Lower lobe of right lung (tissue), 2 donors: ENCODE measurements around the gene AQP2. TPM values are rescaled to one million over a fixed set of nuclear protein-coding genes. Genes with fewer than 3 reads are reported as not detected.

Experiments
- ATAC-seq, 2 donors: fragments of 200-7000 bp; cut with Tn5 transposase; one replicate each; pipeline ENCODE4 v1.9.1; 2020 to 2022; ENCODE audit warnings: mild to moderate bottlenecking in 2 of 2, moderate library complexity in 2 of 2
- DNase-seq: peaks from one replicate; pipeline ENCODE4 v3.0.0-alpha.2; 2020
- H3K27ac ChIP-seq: fragments of 200-600 bp; one replicate; pipeline ENCODE4 v1.8.0; 2022
- H3K27me3 ChIP-seq: fragments of 200-600 bp; one replicate; pipeline ENCODE4 v1.8.0; 2022; ENCODE audit warnings: low read depth
- H3K36me3 ChIP-seq: fragments of 200-600 bp; one replicate; pipeline ENCODE4 v1.8.0; 2022; ENCODE audit warnings: mild to moderate bottlenecking
- H3K4me1 ChIP-seq: fragments of 200-600 bp; one replicate; pipeline ENCODE4 v1.8.0; 2022
- H3K4me3 ChIP-seq: fragments of 200-600 bp; one replicate; pipeline ENCODE4 v1.8.0; 2022; ENCODE audit warnings: mild to moderate bottlenecking
- H3K9me3 ChIP-seq: fragments of 200-600 bp; one replicate; pipeline ENCODE4 v1.8.0; 2022
- intact Hi-C: fragments of 100-400 bp; cut with DNase I; formaldehyde crosslinking; loops from one replicate; pipeline ENCODE4 v1.11.0; 2022
- total RNA-seq: library from RNA; stranded (reverse); fragmentation: NEBNext Ultra II Directional; extraction: Animal tissue kit (Norgen Biotek cat#: 25700); gene quantifications from one replicate; pipeline ENCODE4 v1.2.1, GENCODE V29; 2021
- TF ChIP-seq, protein P1 (sequence below): fragments of 200-600 bp; IDR thresholded peaks from one replicate; pipeline ENCODE4 v1.8.0; 2022; ENCODE audit warnings: antibody characterized with exemption, mild to moderate bottlenecking
- donor health status: DM: no; HTN: yes; CAD: no; lungs with severe emphysema.

The AQP2 gene
- total RNA-seq, 1 donor from 2014 or later = not detected

DNA sequence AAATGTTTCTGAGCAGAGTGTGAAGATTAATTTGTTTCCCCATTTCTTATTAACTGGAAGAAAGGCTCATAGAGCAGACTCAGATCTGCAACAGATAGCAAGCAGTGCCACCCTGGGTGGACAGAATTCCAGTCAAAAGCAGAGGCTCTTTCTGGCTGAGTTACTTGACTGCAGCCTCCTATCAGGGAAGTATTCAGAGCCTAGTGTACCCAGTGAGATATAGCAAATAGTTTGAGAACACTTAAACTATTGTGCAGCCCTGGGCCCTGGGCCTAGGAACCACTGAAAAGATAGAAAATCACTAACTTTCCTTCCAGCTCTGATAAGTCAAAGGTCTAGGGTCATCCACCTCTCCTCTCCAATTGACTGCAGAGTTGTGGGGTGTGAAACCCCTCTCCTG lies 11.2 kb upstream of the AQP2 start:
- ATAC-seq = peak in 1 of 2 donors; percentile 47

GRCh38 chr12:49939707-49940106 lies 10.8 kb upstream of the AQP2 start:
- ATAC-seq = no peak
- Histone ChIP-seq H3K36me3 (no peaks in the 10 kb centered on the region), H3K4me3 (no peak overlapping the region), H3K4me1 (no peaks in the 10 kb centered on the region), H3K27me3 (no peaks in the 10 kb centered on the region), H3K27ac (no peak overlapping the region), H3K9me3 (no peaks in the 10 kb centered on the region)
- intact Hi-C loops = no loop called here
- DNase-seq = no peak
- TF ChIP-seq, protein P1, sequence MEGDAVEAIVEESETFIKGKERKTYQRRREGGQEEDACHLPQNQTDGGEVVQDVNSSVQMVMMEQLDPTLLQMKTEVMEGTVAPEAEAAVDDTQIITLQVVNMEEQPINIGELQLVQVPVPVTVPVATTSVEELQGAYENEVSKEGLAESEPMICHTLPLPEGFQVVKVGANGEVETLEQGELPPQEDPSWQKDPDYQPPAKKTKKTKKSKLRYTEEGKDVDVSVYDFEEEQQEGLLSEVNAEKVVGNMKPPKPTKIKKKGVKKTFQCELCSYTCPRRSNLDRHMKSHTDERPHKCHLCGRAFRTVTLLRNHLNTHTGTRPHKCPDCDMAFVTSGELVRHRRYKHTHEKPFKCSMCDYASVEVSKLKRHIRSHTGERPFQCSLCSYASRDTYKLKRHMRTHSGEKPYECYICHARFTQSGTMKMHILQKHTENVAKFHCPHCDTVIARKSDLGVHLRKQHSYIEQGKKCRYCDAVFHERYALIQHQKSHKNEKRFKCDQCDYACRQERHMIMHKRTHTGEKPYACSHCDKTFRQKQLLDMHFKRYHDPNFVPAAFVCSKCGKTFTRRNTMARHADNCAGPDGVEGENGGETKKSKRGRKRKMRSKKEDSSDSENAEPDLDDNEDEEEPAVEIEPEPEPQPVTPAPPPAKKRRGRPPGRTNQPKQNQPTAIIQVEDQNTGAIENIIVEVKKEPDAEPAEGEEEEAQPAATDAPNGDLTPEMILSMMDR = no peak

More for the DNA sequence above, 11.2 kb upstream of the AQP2 start:
- TF ChIP-seq, protein P1 = no peak
- Histone ChIP-seq H3K27me3 (no peaks in the 10 kb centered on the region), H3K27ac (no peak overlapping the region), H3K4me1 (no peaks in the 10 kb centered on the region), H3K9me3 (no peaks in the 10 kb centered on the region), H3K36me3 (no peaks in the 10 kb centered on the region), H3K4me3 (no peak overlapping the region)
- no peak for DNase-seq
- intact Hi-C loops = no loop called here

DNA sequence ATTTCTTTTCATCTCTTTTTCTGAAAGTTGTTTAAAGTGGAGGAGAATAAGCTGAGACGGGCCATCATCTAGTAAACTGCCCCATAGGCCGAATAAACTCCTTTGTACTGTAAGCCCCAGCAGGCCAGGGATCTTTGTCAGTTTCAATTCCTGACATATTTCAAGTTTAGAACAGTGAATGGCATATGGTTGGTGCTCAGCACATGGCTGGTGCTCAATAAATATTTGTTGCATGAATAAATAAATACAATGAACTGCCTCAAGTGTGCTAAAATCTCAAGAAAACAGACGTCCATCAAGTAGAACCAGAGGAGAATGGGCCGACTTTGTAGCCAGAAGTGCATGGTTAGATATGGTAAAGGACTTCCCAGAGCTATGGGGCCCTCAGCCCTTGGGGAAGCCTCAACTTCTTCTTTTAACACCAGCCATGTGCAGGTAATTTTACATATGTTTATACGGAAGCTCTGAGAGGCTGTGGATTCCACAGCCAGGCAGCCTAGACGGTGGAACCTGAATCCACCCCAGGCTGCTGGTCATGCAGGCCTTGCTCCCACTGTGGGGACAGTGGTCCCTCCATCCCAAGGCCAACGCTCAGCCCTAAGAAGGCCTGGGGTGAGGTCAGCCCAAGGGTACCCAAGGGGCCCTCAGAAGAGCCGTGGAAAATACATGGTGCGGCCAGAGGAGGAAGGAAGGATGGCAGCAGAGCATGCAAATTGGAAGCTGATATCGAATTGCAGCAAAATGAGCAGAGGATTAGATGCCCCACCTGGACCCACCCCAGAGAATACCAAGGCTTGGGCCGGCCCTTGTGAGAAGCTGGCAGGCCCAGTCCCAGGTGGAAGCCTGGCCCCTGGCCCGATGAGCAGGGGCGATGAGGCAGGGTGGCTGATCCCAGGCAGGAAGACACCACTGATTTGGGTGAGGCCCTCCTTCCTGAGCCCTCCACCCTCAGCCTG lies 8.7 kb upstream of the AQP2 start:
- no peaks in the 10 kb centered on the region for H3K9me3 ChIP-seq
- peaks cover 14% of the 10 kb centered on the region for H3K4me1 ChIP-seq
- no peak overlapping the region for H3K27ac ChIP-seq
- no peaks in the 10 kb centered on the region for H3K27me3 ChIP-seq
- H3K36me3 ChIP-seq = no peaks in the 10 kb centered on the region
- ATAC-seq (no peak), DNase-seq (no peak)
- no peak overlapping the region for H3K4me3 ChIP-seq
- TF ChIP-seq, protein P1 = no peak
- intact Hi-C loops = no loop called here

DNA sequence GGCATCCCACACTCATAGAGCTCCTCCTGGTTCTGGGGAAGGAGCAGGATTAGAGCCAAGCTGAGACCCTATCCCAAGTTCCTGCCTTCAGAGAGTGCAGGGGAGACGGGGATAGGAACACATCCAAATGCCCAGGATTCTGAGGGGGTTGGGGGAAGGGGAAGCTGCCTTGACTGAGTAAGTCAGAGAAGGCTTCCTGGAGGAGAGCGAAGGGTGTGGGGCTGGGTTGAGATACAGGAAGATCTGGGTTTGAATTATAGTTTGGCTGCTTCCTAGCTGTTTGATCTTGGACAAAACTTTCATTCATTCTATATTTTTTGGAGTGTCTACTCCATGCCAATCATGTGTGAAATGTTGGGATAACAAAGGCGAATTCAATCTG lies 8.0 kb upstream of the AQP2 start:
- no peak for DNase-seq
- no peaks in the 10 kb centered on the region for H3K9me3 ChIP-seq
- intact Hi-C loops = no loop called here

GRCh38 chr12:49942921-49943624 lies 7.5 kb upstream of the AQP2 start:
- H3K36me3 ChIP-seq = no peaks in the 10 kb centered on the region
- no peak overlapping the region for H3K27ac ChIP-seq
- no peaks in the 10 kb centered on the region for H3K9me3 ChIP-seq
- no peaks in the 10 kb centered on the region for H3K27me3 ChIP-seq
- intact Hi-C loops = no loop called here
- H3K4me1 ChIP-seq = peaks cover 14% of the 10 kb centered on the region
- ATAC-seq = peak; percentile 64 to 81
- H3K4me3 ChIP-seq = no peak overlapping the region
- peak; percentile 63 for DNase-seq
- TF ChIP-seq, protein P1 = no peak

More for the DNA sequence above, 8.0 kb upstream of the AQP2 start:
- Histone ChIP-seq H3K27ac (no peak overlapping the region), H3K4me3 (no peak overlapping the region), H3K27me3 (no peaks in the 10 kb centered on the region), H3K36me3 (no peaks in the 10 kb centered on the region), H3K4me1 (peaks cover 14% of the 10 kb centered on the region)
- ATAC-seq = no peak
- TF ChIP-seq, protein P1 = no peak
